H1 (cell line): ENCODE data around the gene NEGR1. TPM values are rescaled to one million over a fixed set of nuclear protein-coding genes. Genes with fewer than 3 reads are reported as not detected.

ENCODE experiments used
- ASH2L ChIP-seq: fragments of 200-600, 300-600 bp; sonication (generic); IDR thresholded peaks from one replicate; pipeline ENCODE4 v1.7.1; 2017; ENCODE audit warnings: low read length
- BRCA1 ChIP-seq: IDR thresholded peaks from 2 replicates; pipeline ENCODE4 v1.6.1; 2012; ENCODE audit warnings: low read depth, low read length, improper control_type of control experiment
- CBX5 ChIP-seq: fragments of 300-800, 300-1000 bp; sonication (generic); IDR thresholded peaks from 2 replicates; pipeline ENCODE4 v1.7.1; 2016; ENCODE audit warnings: antibody characterized with exemption, low read length, low read depth
- CEBPB ChIP-seq: IDR thresholded peaks from 2 replicates; pipeline ENCODE4 v1.6.1; 2012; ENCODE audit warnings: low read depth, low read length
- CHD2 ChIP-seq: IDR thresholded peaks from 2 replicates; pipeline ENCODE4 v1.6.1; 2012; ENCODE audit warnings: low read length, improper control_type of control experiment
- CREB1 ChIP-seq: IDR thresholded peaks from 2 replicates; pipeline ENCODE4 v1.6.1; 2012; ENCODE audit warnings: inconsistent platforms
- CTBP2 ChIP-seq: IDR thresholded peaks from 2 replicates; pipeline ENCODE4 v1.7.0; 2011; ENCODE audit warnings: borderline replicate concordance, mild to moderate bottlenecking, moderate library complexity, mixed read lengths, low read length; ENCODE audit not compliant: insufficient read depth, insufficient read length
- EP300 ChIP-seq, 2 experiments: IDR thresholded peaks; 1 replicate in 1 of 2; 2 replicates in 1 of 2; pipeline ENCODE4 v1.6.1; 2011 to 2012; ENCODE audit warnings: low read depth in 2 of 2, low read length in 2 of 2, mild to moderate bottlenecking in 2 of 2, borderline replicate concordance in 1 of 2, inconsistent platforms in 1 of 2, moderate library complexity in 1 of 2
- FOSL1 ChIP-seq: IDR thresholded peaks from 2 replicates; pipeline ENCODE4 v1.6.1; 2011; ENCODE audit warnings: mild to moderate bottlenecking, low read depth, low read length, moderate library complexity; ENCODE audit not compliant: insufficient read depth
- GTF2F1 ChIP-seq: IDR thresholded peaks from 2 replicates; pipeline ENCODE4 v1.6.1; 2012; ENCODE audit warnings: low read depth, low read length, improper control_type of control experiment, borderline replicate concordance
- KDM4A ChIP-seq: IDR thresholded peaks from one replicate; pipeline ENCODE4 v1.7.1; 2012; ENCODE audit warnings: low read depth, mild to moderate bottlenecking, moderate library complexity, low read length, inconsistent platforms; ENCODE audit not compliant: severe bottlenecking
- PHF8 ChIP-seq: fragments of 200-600 bp; sonication (generic); conservative IDR thresholded peaks from 2 replicates; pipeline ENCODE4 v1.7.1; 2012; ENCODE audit warnings: low read depth, mild to moderate bottlenecking, inconsistent platforms, low read length, moderate library complexity
- POLR2A ChIP-seq, 2 experiments: IDR thresholded peaks; 1 replicate in 1 of 2; 2 replicates in 1 of 2; pipeline ENCODE4 v1.6.1; 2011; ENCODE audit warnings: low read depth in 2 of 2, low read length in 2 of 2, mild to moderate bottlenecking in 2 of 2; ENCODE audit errors: control extremely low read depth in 1 of 2
- RAD21 ChIP-seq, 2 experiments: IDR thresholded peaks in 1 of 2; conservative IDR thresholded peaks in 1 of 2; 2 replicates each; pipeline ENCODE4 v1.6.1; 2011; ENCODE audit warnings: low read depth in 2 of 2, low read length in 2 of 2, improper control_type of control experiment in 1 of 2, inconsistent platforms in 1 of 2, mild to moderate bottlenecking in 1 of 2, moderate library complexity in 1 of 2
- SP2 ChIP-seq: IDR thresholded peaks from 2 replicates; pipeline ENCODE4 v1.6.1; 2012; ENCODE audit warnings: mild to moderate bottlenecking, low read length, inconsistent platforms
- SP4 ChIP-seq: IDR thresholded peaks from 2 replicates; pipeline ENCODE4 v1.6.1; 2012; ENCODE audit warnings: low read length, inconsistent platforms
- SUZ12 ChIP-seq: fragments of 200-600 bp; sonication (generic); IDR thresholded peaks from 2 replicates; pipeline ENCODE4 v1.6.1; 2012; ENCODE audit warnings: mild to moderate bottlenecking, inconsistent platforms, low read length, moderate library complexity, mixed read lengths
- TAF1 ChIP-seq: IDR thresholded peaks from 2 replicates; pipeline ENCODE4 v1.6.1; 2011; ENCODE audit warnings: mild to moderate bottlenecking, low read depth, low read length
- TAF7 ChIP-seq: optimal IDR thresholded peaks from 2 replicates; pipeline ENCODE3; 2011; ENCODE audit warnings: low read depth, mild to moderate bottlenecking, inconsistent platforms, low read length, moderate library complexity, borderline replicate concordance
- TBP ChIP-seq: IDR thresholded peaks from 2 replicates; pipeline ENCODE4 v1.6.1; 2011; ENCODE audit warnings: low read depth, low read length, improper control_type of control experiment
- polyA plus RNA-seq, 7 experiments: library from polyadenylated mRNA; depleted of rRNA in 3 of 7; stranded (reverse) in 5 of 7; unstranded in 2 of 7; fragments of >200 nt in 5 of 7; fragments of 200-250 nt in 2 of 7; gene quantifications; 1 replicate in 5 of 7; 2 replicates in 1 of 7; 4 replicates in 1 of 7; pipeline versions ENCODE4 v1.2.1 to v1.2.3, GENCODE V29; 2011 to 2013; ENCODE audit warnings: missing spikeins in 2 of 7, mixed read lengths in 2 of 7
- total RNA-seq: library from RNA; stranded (reverse); fragmentation: NEBNext Ultra II Directional; extraction: Animal tissue kit (Norgen Biotek cat#: 25700); gene quantifications from 2 replicates; pipeline ENCODE4 v1.2.1, GENCODE V29; 2021

NEGR1 gene
- total and polyA plus RNA-seq, 2 of the 8 experiments (the other 6 are each of a cell fraction or from before 2014, with no cell fraction given), result 0.71 to 1.3 TPM

DNA sequence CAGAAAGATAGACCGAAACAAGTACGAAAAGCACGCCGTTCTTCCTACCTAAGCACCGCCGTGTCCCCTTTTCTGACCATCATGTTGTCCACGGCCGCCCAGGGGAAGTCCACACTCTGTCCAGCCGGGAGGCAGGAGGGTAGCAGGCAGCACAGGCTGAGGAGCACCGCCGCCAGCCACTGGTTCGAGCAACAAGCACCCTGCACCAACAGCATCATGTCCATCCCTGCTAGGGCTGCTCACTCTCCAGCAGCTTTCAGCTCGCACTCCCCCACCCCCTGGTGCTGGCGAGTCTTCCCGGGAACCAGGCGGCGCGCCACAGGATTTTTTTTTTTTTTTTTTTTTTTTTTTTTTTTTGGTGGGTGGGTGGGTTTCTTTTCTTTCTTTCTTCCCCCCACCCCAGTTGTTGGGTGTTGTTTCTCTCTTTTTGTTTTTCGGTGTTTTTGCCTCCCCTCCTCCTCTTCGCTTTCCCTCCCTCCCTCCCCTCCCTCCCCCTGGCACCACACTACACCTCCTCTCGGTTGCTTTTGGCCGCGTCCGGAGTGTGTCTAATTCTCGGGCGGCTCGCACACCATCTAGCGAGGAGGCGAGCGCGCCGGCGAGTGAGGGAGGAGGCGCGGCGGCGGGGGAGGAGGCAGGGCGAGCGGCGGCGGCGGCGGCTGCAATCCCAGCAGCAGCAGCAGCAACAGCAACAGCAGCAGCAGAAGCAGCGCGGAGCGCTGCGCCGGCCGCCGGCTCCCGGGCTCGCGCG lies at the start of gene NEGR1 (continued):
- peak; percentile 41 for TF ChIP-seq CTBP2
- no peak for TF ChIP-seq SP2
- TF ChIP-seq POLR2A (IDR thresholded peaks at IDR 0.05; ENCODE audit: control extremely low read depth in 1 of 2, low read depth in 2 of 2, low read length in 2 of 2), result peak in 1 of 2 experiments; percentile 61; a peak in 1 of 3 replicates
- TF ChIP-seq FOSL1, result no peak
- TF ChIP-seq SUZ12, result no peak; the same call in 1 of the 2 replicates
- TF ChIP-seq BRCA1, result no peak
- TF ChIP-seq ASH2L, result peak; percentile 36
- TF ChIP-seq PHF8, result peak; percentile 51
- no peak for TF ChIP-seq EP300 (IDR thresholded peaks at IDR 0.05; ENCODE audit: borderline replicate concordance in 1 of 2, low read depth in 2 of 2, low read length in 2 of 2)
- peak; percentile 67; the same call in 1 of the 2 replicates for TF ChIP-seq TBP
- TF ChIP-seq CEBPB, result no peak
- peak; percentile 50; the same call in 1 of the 2 replicates for TF ChIP-seq TAF1
- peak; percentile 96 for TF ChIP-seq KDM4A
- peak; percentile 34 for TF ChIP-seq TAF7
- TF ChIP-seq GTF2F1, result no peak
- no peak for TF ChIP-seq SP4
- no peak; the same call in 1 of the 2 replicates for TF ChIP-seq CREB1
- no peak for TF ChIP-seq CHD2
- no peak for TF ChIP-seq CBX5
- TF ChIP-seq RAD21 (IDR thresholded peaks at IDR 0.05 in 1 of 2, conservative IDR thresholded peaks at IDR 0.05 in 1 of 2; ENCODE audit: low read depth in 2 of 2, low read length in 2 of 2), result 0 out of 4 replicates have a peak, but pooled peaks of 1 of the 2 experiments have one; percentile 7
- TF ChIP-seq, all 59 proteins: peak for 11
